GM19438 (cell line): ENCODE data around the gene LRWD1.
A peak's percentile ranks its signal among the peaks of the same experiment; 100 is the strongest.
"Not testable (repeated sequence)": the region's sequence is repeated elsewhere in the genome, so short reads cannot be mapped to it uniquely, and the experiment has no call there.

Source experiments
- ATAC-seq: cut with Tn5 transposase; IDR thresholded peaks from one replicate; pipeline ENCODE4 v1.9.1; 2021; ENCODE audit warnings: low read depth; ENCODE audit not compliant: unreplicated experiment

Gene LRWD1

DNA sequence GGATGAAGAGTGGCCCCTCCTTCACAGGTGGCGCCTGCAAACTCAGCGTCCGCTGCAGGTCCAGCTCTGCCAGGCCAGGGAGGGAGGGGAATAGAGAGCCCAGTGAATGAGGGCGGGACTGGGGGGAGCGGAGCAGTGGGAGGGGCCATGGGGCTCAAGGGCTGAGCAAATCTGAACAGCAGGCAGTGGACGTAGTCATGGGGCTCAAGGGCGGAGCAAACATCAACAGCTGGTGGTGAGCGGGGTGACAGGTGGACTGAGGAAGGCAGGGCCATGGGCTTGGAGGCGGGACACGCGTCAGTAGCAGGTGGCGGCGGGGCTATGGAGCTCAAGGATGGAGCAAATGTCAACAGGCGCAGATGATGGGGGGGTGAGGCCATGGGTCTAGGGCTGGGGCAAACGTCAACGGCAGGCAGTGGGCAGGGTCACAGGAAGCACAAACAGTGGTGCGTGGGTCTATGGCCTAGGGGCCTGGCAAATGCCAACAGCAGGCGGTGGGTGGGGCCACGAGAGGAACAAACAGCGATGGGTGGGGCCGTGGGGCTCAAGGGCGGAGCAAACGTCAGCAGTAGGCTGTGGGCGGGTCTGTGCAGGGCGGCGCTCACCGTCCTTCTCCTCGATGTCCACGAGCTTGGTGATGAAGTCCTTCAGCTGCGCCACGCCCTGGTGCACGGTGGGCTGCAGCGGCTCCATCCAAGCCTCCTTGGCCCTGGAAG lies 28.6 kb downstream of the LRWD1 start:
- ATAC-seq = peak; percentile 28

- peak; percentile 7 for ATAC-seq
Observed at GRCh38 chr7:102494026-102494425, 29.2 kb downstream of the LRWD1 start.

DNA sequence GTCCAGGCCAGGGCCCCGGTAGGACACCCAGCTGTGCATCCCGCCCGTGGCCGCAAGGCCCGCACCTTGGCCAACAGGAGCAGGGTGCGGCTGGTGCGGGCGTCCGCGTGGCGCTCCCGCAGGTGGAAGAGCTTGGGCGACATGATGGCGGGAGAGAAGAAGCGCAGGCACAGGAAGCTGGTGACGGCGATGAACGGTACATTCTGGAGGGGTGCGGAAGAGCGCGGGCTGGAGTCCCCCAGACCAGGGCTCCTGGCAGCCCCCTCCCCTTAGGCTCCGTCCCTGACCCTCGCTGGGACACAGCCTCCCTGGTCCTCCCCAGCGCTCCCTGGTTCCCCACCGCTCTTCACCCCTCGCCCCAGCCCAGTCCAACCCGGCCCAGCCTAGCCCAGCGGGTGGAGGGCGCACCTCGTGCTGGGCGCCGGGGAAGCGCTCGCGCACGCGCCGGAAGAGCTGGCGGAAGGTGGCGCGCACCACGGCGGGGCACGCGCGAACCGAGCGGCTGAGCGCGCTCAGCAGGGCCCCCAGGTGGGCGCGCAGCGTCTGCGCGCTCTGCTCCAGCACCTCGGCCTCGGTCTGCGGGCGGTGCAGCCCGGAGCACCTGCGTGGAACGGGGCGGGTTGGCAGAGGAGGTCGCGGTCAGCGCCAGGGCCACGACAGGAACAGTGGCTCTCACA lies 29.8 kb downstream of the LRWD1 start:
- ATAC-seq = peak; percentile 56

DNA sequence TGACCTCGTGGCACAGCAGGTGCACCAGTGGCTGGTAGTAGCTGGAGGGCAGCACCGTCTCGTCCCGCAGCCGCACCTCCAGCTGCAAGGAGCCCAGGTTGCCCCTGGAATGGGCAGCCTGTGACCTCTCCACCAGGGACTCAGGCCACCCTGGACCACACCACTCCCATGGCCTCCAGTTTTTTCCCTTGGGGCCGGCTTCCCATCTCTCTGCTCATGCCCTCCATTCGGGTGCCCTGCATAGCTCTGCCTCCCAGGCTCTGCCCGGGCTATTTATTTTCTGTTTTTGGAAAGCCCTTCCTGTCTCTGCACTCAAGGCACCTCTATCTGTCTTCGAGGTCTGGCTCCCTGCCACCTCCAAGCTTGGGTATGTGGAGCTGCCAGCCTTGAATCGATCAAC lies 32.1 kb downstream of the LRWD1 start:
- ATAC-seq = not testable (repeated sequence)

DNA sequence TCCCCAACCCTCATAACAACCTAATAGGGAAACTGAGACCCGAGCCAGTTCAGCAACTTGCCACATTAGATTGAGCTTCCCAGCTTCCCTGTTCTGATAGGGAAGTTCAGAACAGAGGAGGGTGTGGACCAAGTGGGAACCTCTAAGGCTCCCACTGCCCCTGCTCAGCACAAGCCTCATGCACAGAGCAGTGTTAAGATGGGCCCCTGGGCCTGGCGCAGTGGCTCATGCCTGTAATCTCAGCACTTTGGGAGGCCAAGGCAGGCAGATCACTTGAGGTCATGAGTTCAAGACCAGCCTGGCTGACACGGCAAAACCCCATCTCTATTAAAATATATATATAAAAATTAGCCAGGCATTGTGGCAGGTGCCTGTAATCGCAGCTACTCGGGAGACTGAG lies 32.5 kb downstream of the LRWD1 start:
- not testable (repeated sequence) for ATAC-seq

GRCh38 chr7:102498321-102498720 lies 33.5 kb downstream of the LRWD1 start:
- ATAC-seq = not testable (repeated sequence)

DNA sequence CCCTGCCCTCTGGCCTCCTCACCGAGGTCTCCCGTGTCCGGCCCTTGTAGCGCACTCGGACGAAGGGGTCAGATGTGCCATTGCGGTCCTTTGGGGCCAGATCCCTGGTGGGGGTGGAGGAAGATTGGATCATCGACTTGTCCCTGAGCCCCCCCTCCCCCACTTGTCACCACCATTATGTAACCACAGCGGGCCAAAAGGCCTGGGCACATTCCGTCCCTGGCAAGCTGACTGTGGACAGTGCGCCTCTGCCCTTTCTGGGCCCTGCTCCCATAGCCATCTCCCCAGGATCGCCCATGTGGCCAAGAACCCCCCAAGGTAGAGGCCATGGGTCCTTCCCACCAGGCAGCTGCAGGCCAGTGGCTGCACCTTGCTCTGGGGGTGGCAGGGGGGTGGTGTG lies 38.4 kb downstream of the LRWD1 start:
- ATAC-seq = not testable (repeated sequence)

DNA sequence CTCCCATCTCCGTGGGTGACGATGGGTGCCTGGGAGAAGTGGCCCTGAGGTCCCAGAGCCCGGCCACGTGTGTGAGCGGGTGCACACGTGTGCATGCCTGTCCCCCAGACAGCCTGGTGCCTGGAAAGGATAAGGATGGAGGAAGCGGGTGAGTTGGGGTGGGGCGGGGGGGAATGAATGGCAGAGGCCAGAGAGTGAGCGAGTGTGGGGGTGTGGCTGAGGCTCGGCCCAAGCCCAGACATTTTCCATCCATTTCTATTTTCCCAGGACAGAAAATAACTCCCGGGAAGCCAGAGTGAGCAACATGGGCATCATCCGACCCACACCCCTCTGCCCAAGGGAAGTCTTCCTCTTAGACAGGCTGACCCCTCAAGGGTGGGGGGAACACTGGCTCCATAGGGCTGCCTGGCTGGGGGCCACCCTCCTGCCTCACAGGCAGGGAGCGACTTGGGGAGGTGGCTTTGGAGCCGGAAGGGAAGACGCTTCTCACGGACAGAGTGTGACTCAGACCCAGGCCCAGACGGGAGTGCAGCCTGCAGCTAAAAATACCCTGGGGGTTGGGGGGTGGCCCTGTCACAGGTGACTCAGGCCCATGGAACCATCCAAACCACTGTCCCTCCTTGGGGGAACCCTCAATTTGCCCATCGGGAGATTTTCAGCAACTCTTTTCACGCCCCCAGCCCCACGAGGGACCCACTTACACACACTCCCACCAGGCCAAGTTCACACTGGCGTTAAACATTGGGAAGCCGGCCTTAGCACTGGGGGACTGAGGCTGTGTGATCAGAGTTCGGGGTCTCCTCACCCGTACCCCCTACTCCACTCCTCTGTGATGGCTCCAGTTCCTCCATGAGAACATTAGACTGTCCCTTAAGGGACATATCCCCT lies 40.8 kb downstream of the LRWD1 start:
- ATAC-seq = not testable (repeated sequence)

DNA sequence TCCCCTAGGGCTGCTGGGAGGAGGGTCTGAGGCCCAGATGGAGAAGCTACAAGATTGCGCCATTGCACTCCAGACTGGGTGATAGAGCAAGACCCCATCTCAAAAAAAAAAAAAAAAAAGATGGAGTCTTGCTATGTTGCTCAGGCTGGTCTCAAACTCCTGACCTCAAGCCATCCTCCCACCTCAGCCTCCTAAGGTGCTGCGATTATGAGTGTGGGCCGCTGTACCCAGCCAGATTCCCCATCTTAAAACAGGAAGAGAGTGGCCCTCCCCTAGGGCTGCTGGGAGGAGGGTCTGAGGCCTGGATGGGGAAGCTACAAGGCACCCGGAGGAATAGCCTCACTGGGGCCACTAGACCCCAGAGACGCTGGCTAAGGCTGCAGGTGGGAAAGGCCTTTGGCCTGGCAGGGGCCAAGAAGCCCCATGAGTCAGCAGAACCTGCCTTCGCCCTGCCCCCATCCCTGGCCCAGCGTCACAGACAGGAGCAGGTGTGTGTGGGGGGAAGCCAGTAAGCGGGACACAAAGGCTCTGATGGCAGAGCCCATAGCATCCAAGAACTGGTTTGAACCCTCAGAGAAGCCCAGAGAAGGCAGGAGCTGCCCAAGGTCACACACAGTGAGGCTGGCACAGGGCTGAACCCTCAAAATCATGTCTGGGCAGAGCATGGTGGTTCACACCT lies 42.8 kb downstream of the LRWD1 start:
- not testable (repeated sequence) for ATAC-seq

- not testable (repeated sequence) for ATAC-seq
Observed at GRCh38 chr7:102510575-102510974, 45.8 kb downstream of the LRWD1 start.

DNA sequence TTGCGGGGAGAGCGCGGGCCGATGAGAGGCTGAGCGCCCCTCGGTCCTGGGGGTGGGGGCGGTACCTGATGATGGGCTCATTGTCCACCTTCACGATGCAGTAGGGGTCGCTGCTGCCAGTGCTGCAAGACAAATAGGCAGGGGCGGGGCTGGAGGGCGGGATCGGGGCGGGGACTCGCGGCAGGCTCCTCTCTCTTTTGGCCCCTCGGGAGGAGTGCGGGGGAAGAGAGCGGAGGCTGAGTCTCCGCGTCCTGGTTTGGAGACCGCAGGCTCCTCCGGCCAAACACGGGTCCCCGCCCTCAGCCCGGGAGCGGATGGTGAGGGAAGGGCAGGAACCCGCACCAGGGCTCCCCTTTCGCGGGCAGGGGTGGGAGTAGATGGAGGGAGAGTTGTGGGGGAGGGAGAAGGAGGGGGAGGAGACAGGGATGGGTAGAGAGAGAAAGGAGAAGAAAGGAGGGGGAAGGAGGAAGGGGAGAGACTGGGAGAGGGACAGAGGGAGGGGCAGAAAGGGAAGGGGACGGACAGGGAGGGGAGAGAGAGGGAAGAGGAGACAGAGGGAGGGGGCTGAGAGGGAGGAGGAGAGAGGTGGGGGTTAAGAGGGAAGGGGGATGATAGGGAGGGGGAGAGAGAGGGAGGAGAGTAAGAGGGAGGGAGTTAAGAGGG lies 47.2 kb downstream of the LRWD1 start:
- ATAC-seq = peak; percentile 32

- ATAC-seq = not testable (repeated sequence)
Observed at GRCh38 chr7:102512642-102513221, 47.9 kb downstream of the LRWD1 start.

DNA sequence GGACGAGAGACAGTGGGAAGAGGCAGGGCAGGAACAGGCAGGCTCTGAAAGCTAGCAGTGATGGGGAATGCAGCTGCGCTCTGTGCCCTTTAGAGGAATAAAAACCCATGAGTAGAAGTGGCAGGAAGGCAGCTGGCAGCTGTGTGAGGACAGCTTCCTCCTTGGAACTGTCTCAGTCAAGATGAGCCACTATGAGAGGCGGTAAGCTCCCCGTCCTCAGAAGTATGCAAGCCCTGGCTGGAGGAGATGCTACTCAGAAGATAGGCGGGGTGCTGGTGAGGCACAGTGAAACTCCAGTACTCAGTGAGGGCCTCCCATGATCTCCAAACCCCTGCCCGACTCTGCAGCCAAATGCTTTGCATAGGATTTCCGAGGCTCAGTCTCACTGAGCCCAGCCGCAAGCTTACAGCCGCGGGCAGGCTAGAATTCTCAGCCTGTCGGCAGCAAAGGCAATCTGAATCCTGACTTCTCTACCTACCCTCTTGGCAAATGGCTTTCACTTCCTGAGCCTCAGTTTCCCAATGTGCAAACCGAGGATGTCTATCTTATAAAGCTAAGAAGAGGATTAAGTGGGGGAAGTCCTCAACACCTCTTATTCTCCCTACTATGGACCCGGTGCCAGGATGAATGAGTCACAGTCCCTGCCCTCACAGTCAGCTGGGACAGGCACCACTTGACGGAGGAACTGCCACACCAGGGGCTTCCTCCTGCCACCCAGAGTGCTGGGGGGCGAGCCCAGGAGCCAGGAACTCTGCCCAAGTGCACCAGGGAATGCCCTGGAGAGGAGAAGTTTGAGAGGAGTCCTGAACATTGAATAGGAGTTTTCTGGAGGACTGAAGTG lies 50.3 kb downstream of the LRWD1 start:
- ATAC-seq = peak; percentile 70

GRCh38 chr7:102515889-102516288 lies 51.1 kb downstream of the LRWD1 start:
- ATAC-seq = not testable (repeated sequence)

GRCh38 chr7:102516951-102517350 lies 52.2 kb downstream of the LRWD1 start:
- ATAC-seq = not testable (repeated sequence)

DNA sequence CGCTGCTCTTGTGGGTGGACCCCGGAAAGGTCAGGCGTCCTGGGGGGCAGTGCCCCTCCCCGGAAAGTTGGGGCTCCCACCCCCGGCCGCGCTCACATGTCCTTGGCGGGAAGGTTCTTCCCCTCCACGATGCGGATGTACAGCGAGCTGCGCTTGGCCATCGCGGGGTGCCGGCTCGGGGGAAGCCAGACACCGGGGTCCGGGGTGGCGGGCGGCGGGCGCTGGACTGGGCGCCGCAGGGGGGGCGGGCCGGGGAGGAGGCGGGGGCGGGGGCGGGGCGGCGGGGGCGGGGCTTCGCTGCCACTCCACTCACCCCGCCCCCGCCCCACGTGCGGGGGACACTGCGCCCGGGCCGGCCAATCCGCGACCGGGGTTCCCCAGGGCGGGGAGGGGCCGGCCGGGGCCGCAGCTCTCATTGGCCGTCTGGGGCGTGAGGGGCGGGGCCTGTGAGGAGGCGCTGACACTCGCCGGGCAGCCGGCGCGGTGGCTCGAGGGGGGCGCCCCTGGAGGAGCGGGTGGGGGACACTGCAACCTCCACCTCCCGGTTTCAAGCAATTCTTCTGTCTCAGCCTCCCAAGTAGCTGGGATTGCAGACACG lies 52.9 kb downstream of the LRWD1 start, which contains the start of gene RASA4B:
Gene RASA4B, minus strand, starts transcription at position 228 of the 598 bp plus-strand sequence. Its CDS starts 67 bp downstream, at position 161.
- ATAC-seq = peak; percentile 41

- not testable (repeated sequence) for ATAC-seq
Observed at GRCh38 chr7:102520797-102521196, 56.0 kb downstream of the LRWD1 start.
